GM19452 (cell line): ENCODE measurements around the gene SORCS2.

Experiments used
- ATAC-seq: cut with Tn5 transposase; IDR thresholded peaks from one replicate; pipeline ENCODE4 v1.9.1; 2021; ENCODE audit not compliant: unreplicated experiment

The SORCS2 gene

DNA sequence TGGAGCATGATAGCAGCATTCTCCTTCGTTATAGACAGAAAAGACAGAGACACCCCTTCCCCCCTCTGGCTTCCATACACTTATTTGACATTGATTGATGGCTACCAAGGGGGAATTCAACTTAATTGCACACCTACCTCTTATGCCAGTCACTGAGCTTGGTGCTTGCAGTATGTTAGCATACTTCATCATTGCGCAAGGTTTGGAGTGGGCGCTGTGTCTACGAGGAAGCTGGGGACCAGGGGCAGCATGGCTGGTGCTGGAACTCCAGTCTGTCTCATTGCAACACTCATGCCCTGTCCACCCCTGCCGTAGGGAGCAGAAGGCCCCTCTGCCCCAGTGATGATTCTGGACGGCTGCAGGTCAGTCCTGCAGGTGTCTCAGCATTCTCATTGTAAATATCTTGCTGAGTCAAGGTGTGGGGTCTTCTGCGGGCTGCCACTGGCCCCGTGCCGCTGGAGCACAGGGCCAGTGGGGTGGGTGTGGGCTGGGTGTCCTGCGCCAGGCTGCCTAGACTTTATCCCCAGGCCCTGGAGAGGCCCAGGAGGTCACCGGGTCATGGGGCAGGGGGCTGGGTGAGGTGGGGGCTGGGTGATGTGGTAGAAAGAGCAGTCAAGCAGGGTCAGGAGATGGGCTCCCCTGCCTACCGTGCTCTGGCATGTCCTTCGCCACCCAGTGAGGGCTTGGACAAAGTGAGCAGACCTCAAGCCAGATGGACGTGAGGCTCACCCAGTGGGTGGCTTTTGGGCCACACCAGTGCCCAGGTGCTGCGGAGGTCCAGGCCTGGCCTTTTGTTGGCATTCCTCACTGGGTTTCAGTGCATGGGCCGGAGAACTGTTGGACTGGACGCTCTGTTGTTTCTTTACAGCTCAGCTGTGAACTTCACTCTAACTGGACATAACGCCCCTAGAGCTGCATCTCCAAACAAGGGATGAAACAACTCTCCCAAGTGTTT, 156.9 kb downstream of the SORCS2 start:
- no peak for ATAC-seq

DNA sequence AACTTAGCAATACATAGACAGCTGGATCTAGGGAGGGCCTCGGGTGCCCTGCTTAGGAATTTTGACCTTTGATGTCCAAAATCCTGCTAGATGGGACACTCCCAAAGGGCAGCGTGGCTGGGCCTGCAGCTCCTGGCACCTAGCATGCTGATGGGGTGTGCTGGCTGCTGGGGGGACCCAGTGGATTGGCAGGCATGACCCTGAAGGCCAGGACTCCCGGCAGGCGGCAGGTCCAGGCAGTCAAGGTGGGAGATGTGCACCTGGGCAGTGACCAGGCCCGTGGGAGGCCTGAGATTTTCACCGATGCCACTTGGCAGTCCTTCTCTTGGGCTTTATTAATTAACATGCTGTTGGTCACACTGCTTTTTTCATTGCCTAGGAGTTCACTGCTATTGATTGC, 158.1 kb downstream of the SORCS2 start:
- ATAC-seq = no peak

DNA sequence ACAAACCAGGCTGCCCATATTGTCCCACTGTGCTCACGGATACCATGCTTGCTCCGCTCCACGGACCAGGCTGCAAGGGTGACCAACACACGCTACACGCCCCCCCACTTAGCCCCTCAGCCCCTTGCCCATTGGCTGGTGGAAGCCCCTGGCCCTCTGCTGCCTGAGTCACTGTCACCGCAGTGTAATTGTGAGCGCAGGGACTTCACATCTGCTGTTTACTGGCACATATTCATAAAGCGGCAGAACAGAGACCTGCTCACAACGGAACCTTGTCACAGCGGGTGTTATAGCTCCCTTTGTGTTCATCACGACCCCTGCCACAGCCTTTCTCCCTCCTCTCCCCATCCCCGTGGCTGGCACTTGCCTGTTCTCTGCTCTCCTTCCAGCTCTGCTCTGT, 158.7 kb downstream of the SORCS2 start:
- ATAC-seq = no peak

GRCh38 chr4:7352486-7352885, 160.1 kb downstream of the SORCS2 start:
- no peak for ATAC-seq

- no peak for ATAC-seq
These were observed 160.9 kb downstream of the SORCS2 start for GRCh38 chr4:7353046-7353790.

DNA sequence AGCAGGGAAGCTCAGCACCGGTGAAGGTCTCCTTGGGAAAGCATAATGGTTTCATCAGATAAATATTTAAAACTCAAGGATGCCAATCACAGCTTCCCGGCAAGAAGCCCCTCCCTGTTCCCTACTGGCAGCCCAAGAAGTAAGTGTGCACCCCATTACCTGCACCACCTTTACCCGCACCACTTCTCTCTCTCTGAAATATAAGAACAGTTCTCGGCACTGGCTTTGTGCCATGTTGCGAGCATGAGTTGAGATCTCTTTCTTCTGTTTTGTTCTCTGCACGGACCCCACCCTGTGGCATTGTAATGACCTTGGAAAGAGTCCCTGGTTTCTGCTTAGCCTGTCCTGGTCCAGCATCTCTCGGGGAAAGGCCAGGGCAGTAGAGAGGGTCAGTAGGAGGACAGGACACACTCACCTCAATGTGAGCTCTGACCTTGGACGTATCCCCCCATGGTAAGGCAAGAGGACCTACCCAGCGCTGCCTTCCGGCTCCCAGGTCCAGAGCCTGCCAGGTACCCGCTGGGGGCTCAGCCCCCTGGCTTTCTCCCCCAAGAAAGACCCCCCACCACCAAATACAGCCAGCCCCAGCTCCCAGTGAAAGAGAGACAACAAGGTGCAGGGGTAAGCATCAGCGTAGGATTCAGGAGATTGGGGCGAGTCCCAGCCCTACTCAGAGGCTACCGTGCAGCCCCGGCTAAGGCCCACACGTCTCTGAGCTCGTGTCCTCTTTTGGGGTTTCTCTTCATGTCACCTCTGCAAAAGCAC, 161.7 kb downstream of the SORCS2 start:
- ATAC-seq = no peak

GRCh38 chr4:7354927-7355326, 162.6 kb downstream of the SORCS2 start:
- no peak for ATAC-seq

- ATAC-seq = no peak
These were observed 163.5 kb downstream of the SORCS2 start for GRCh38 chr4:7355795-7356194.

DNA sequence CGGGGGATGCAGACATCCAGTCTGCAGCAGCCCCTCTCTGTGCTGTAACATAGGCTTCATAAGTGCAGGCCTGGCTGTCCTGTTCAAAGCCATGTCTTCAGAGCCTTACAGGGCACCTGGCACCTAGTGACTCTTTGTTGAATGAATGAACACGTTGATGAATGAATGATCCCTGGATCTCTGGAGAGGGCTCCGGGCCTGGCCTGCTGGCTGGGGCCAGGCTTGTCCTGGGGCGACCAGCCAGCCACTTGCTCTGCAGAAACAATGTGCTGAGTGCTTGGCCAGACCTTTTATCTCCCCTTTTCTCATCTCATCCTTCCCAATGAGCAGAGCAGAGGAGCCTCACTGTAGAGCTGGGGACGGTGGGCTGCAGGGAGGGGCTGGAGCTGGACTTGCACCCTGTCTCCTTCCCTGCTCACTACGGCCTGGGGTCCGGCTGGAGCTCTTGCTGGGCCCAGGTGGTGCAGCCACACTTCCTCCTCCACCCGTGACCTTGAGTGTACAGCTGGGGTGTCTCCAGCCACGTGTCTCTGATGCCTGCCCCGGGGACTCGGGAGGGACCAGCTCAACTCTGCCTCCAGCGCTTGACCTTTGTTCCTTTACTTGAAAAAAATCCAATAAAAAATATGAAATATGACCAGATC, 164.5 kb downstream of the SORCS2 start:
- ATAC-seq = no peak

DNA sequence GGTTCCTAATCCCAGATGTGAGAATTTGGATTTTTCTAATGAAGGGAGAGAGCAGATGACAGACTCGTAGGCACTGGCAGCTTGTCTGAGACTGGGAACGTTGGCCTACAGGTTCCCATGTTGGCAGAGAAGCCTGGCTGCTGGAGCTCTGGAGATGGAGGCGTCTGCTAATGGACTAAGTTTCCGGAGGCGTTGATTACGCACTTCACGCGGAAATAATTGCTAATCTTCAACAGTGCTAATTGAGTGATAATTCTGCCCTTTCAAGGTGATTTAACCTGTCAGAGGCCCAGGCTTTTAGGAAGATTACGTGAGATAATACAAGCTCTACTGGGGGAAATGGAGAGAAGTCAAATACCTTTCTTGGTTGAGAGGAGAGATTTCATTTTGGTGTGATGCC, 165.0 kb downstream of the SORCS2 start:
- no peak for ATAC-seq

GRCh38 chr4:7358100-7358735, 165.9 kb downstream of the SORCS2 start:
- ATAC-seq = no peak

- no peak for ATAC-seq
These were observed 167.2 kb downstream of the SORCS2 start for GRCh38 chr4:7359400-7360062.

DNA sequence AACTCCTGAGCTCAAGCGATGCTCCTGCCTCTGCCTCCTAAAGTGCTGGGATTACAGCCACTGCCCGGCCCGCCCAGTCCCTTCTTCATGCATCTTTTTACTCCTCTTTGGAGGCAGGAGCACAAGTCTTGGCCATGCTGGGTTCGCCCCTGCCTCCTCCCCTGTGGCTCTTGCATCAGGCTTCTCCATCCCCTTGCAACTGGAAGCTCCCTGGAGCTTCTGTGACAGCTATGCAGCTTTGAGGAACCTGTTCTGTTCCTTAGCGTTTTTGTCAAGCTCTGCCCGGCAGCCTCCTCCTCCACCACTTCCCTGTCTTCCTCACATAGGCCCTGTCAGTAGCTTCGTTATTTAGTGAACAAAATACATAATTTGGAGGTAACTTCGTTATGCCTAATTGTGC, 168.5 kb downstream of the SORCS2 start:
- ATAC-seq = no peak

- no peak for ATAC-seq
These were observed 169.1 kb downstream of the SORCS2 start for GRCh38 chr4:7361280-7361895.

GRCh38 chr4:7362341-7362740, 170.0 kb downstream of the SORCS2 start:
- no peak for ATAC-seq

GRCh38 chr4:7362862-7363430, 170.6 kb downstream of the SORCS2 start:
- ATAC-seq = no peak

- ATAC-seq = no peak
These were observed 172.6 kb downstream of the SORCS2 start for GRCh38 chr4:7364979-7365378.

- no peak for ATAC-seq
These were observed 173.3 kb downstream of the SORCS2 start for GRCh38 chr4:7365462-7366179.
